Skeletal muscle tissue (tissue), 4 donors: Measurements from ENCODE around the gene ORC1. TPM values are rescaled to one million over a fixed set of nuclear protein-coding genes. Genes with fewer than 3 reads are reported as not detected.

Experiments used
- H3K27ac ChIP-seq: one replicate; pipeline ENCODE4 v1.7.0; 2013; ENCODE audit warnings: mild to moderate bottlenecking, low read depth, low read length, inconsistent platforms
- H3K27me3 ChIP-seq, 3 donors: one replicate each; pipeline ENCODE4 v1.7.0; 2013; ENCODE audit warnings: low read length in 3 of 3; ENCODE audit not compliant: control insufficient read depth in 3 of 3, insufficient read depth in 3 of 3
- H3K36me3 ChIP-seq, 3 donors: one replicate each; pipeline ENCODE4 v1.7.0; 2013; ENCODE audit warnings: low read length in 3 of 3; ENCODE audit not compliant: control insufficient read depth in 3 of 3, insufficient read depth in 3 of 3
- H3K4me1 ChIP-seq, 3 donors: one replicate each; pipeline ENCODE4 v1.7.0; 2013; ENCODE audit warnings: low read length in 3 of 3, mild to moderate bottlenecking in 3 of 3; ENCODE audit not compliant: control insufficient read depth in 3 of 3, insufficient read depth in 3 of 3
- H3K4me3 ChIP-seq, 3 donors: one replicate each; pipeline ENCODE4 v1.7.0; 2013; ENCODE audit warnings: low read length in 3 of 3
- H3K9ac ChIP-seq, 3 donors: one replicate each; pipeline ENCODE4 v1.7.0; 2013; ENCODE audit warnings: low read length in 3 of 3, mild to moderate bottlenecking in 3 of 3, moderate library complexity in 2 of 3, low read depth in 1 of 3
- H3K9me3 ChIP-seq, 3 donors: one replicate each; pipeline ENCODE4 v1.7.0; 2013; ENCODE audit warnings: low read length in 3 of 3; ENCODE audit not compliant: control insufficient read depth in 3 of 3
- total RNA-seq: library from RNA; depleted of rRNA; stranded (reverse); fragments of >200 nt; gene quantifications from one replicate; pipeline ENCODE4 v1.2.3, GENCODE V29; 2014
- donor health status: Osteomylitis.

ORC1 gene
- total RNA-seq, 1 donor from 2014 or later: 1.6 TPM

GRCh38 chr1:52365071-52365745, 39.0 kb downstream of the ORC1 start:
- Histone ChIP-seq H3K9ac (peak overlapping the region; percentile 91 to 97 (median 96)), H3K4me1 (peaks cover 10 to 18% (median 16%) of the 10 kb centered on the region in 3 donors), H3K36me3 (peaks cover 26 to 35% (median 33%) of the 10 kb centered on the region in 3 donors), H3K4me3 (peak overlapping the region; percentile 82 to 95 (median 93)), H3K27ac (peak overlapping the region; percentile 98), H3K9me3 (no peaks in the 10 kb centered on the region), H3K27me3 (no peaks in the 10 kb centered on the region)

DNA sequence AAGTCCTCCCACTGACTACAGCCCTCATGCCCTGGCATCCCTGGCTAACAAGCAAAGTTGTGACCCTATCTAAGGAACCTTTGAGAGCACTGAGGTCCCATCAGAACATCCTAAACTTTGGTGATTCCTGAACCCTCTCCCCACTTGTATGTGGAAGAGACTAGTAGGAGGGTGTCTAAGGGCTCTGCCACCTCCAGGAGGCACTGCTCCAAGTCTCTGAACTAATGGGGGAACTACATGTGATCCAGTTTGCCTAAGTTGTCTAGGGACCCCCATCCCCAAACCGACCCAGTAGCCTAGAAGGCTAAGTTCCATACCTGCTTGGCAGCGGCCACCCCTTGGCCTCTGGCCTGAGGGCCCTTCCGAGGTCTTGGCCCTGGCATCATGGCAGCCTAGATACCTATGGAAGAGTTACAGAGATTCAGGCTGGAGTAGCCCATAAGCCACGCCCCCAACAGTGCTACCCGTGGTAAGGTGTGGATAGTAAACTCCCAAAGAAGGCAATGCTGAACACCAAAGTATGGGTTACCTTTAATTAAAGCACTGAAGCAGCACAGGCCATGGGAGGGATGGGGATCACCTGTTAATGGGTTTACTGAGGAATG, 39.9 kb downstream of the ORC1 start:
- H3K4me1 ChIP-seq: peaks cover 10 to 18% (median 16%) of the 10 kb centered on the region in 3 donors
- peak overlapping the region; percentile 82 to 95 (median 93) for H3K4me3 ChIP-seq
- H3K36me3 ChIP-seq: peaks cover 35 to 44% (median 42%) of the 10 kb centered on the region in 3 donors
- H3K27me3 ChIP-seq: no peaks in the 10 kb centered on the region
- peak overlapping the region in 2 of 3 donors; percentile 5 to 47 for H3K9ac ChIP-seq
- H3K9me3 ChIP-seq: no peaks in the 10 kb centered on the region
- peak overlapping the region; percentile 98 for H3K27ac ChIP-seq

GRCh38 chr1:52360595-52360968, 43.6 kb downstream of the ORC1 start:
- Histone ChIP-seq H3K27me3 (no peaks in the 10 kb centered on the region), H3K4me3 (no peak overlapping the region), H3K4me1 (peaks cover 10 to 16% (median 16%) of the 10 kb centered on the region in 3 donors), H3K27ac (no peak overlapping the region), H3K9me3 (no peaks in the 10 kb centered on the region), H3K36me3 (peaks cover 73 to 81% (median 79%) of the 10 kb centered on the region in 3 donors), H3K9ac (no peak overlapping the region)

DNA sequence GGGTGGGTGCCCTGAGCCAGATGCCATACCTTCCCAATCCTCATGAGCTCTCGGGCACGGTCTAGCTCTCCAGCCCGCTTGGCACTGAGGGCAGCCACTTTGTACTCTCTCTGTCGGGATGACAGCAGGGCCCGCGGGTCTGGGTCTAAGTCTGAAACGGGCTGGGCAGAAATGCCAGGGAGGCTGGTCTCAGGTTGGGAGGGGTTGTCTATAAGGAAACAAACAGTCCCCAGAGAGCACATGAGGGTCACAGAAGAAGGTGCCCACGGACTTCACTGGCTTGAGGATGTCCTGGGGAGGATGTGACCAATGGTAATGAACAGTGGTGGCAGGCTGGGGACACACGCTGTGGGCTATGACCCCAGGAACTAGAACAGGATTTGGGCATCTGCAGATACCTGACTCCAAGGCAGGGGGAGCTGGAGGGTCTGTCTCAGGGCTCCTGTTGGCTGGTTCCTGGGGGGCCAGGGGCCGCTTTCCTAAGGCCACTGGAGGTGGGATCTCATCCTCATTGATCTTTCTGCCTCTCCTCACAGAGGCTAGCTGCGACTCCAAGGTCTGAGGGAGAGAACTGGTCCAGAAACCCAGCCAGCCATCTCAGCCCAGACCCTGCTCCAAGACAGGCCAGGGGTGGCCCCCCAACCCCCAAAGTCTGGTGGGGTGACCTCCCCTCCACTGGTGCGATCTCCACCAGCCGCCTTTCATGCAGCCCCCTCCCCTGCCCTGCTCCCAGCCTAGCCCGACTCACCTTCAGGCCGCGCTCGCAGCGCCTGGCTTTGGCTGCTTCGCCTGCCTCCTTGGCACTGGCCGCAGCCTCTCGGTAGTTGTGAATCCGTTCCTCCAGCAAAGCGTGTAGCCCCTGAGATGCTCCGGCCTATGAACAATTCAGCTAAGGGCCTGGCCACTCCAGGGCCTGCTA, 44.3 kb downstream of the ORC1 start:
- H3K27ac ChIP-seq: no peak overlapping the region
- H3K9ac ChIP-seq: no peak overlapping the region
- no peaks in the 10 kb centered on the region for H3K9me3 ChIP-seq
- no peaks in the 10 kb centered on the region for H3K27me3 ChIP-seq
- peaks cover 79 to 88% (median 86%) of the 10 kb centered on the region in 3 donors for H3K36me3 ChIP-seq
- peaks cover 6 to 10% (median 10%) of the 10 kb centered on the region in 3 donors for H3K4me1 ChIP-seq
- no peak overlapping the region for H3K4me3 ChIP-seq

DNA sequence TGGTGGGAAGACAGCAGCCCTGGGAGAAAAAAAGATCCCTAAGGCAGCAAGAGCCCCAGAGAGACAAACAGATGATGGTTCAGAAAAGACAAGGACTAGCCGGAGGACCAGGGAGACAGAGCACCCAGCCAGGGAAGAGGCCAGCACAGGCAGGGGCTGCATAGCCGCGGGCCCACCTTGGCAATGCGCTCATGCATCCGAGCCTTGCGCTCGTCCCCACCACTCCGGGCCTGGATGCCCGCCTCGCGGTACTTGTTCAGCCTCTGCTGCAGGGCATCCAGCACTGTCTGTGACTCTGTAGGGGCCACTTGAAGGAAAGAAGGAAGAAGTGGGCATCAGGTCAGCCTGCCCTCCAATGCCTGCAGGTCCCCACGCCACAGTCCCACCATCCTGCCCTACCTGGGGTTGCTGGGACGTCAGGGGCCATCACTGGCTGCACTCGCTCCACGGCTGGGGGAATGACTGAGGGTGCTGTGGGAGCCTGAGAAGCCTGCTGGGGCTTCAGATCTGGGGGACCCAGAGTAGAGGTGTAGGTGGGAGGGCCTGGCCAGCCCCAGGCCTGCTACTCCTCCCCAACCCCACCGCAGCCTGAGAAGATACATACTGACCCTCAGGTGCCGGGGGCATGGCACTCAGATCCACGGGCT, 45.2 kb downstream of the ORC1 start:
- H3K27me3 ChIP-seq: no peaks in the 10 kb centered on the region
- H3K9me3 ChIP-seq: no peaks in the 10 kb centered on the region
- peaks cover 0 to under 1% (median under 1%) of the 10 kb centered on the region in 3 donors for H3K4me1 ChIP-seq
- H3K27ac ChIP-seq: no peak overlapping the region
- H3K9ac ChIP-seq: no peak overlapping the region
- H3K4me3 ChIP-seq: no peak overlapping the region
- peaks cover 89 to 93% (median 90%) of the 10 kb centered on the region in 3 donors for H3K36me3 ChIP-seq

DNA sequence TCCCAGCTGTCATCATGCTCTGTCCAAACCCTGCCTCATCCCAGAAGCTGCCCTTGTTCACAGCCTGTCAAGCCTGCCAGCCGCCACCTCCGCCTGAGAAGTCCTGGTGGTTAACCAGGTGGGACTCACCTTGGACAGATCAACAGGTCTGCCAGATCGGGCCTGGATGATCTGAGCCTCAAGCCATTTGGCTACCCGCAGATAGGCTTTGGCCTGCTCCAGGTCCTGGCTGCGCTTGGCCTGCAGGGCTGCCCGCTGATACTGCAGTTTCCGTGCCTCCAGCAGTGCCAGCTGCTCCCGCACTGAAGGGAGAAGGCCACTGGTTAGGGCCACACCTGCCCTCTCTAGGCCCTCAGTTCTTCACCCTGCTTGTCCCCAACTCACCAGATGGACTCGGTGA, 46.8 kb downstream of the ORC1 start:
- Histone ChIP-seq H3K9me3 (no peaks in the 10 kb centered on the region), H3K9ac (no peak overlapping the region), H3K27ac (no peak overlapping the region), H3K4me1 (no peaks in the 10 kb centered on the region), H3K27me3 (no peaks in the 10 kb centered on the region), H3K36me3 (peaks cover 99% of the 10 kb centered on the region in 3 donors), H3K4me3 (no peak overlapping the region)

DNA sequence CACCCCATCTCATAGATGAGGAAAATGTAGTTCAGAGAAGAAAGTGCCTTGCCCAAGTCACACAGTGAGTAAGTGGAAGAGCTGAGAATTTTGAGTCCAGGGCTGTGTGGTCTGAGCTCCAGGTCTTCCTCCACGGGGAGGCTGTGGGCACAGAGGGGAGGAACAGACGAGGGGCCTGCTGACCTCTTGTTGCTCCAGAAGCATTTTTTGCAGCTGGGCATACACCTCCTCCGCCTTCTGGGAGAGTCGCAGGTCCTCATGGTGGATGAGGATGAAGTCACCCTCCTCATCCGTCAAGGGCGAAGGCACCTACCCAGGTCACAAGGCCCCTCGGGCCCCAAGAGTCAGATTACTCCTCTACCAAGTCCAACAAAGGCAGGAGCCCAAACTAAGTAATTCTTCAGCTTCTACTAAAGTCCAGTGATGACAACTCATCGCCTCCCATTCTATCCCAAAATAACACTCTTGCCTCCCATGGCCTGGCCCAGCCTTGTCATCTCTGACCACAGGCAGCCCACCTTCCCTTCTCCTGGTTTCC, 47.3 kb downstream of the ORC1 start:
- Histone ChIP-seq H3K4me1 (no peaks in the 10 kb centered on the region), H3K27me3 (no peaks in the 10 kb centered on the region), H3K9me3 (no peaks in the 10 kb centered on the region), H3K36me3 (peaks cover 93 to 98% (median 94%) of the 10 kb centered on the region in 3 donors), H3K4me3 (no peak overlapping the region), H3K9ac (no peak overlapping the region), H3K27ac (no peak overlapping the region)

GRCh38 chr1:52355847-52356505, 48.2 kb downstream of the ORC1 start:
- no peak overlapping the region for H3K4me3 ChIP-seq
- peaks cover 84 to 89% (median 86%) of the 10 kb centered on the region in 3 donors for H3K36me3 ChIP-seq
- no peak overlapping the region for H3K9ac ChIP-seq
- no peak overlapping the region for H3K27ac ChIP-seq
- H3K9me3 ChIP-seq: no peaks in the 10 kb centered on the region
- no peaks in the 10 kb centered on the region for H3K4me1 ChIP-seq
- H3K27me3 ChIP-seq: no peaks in the 10 kb centered on the region

DNA sequence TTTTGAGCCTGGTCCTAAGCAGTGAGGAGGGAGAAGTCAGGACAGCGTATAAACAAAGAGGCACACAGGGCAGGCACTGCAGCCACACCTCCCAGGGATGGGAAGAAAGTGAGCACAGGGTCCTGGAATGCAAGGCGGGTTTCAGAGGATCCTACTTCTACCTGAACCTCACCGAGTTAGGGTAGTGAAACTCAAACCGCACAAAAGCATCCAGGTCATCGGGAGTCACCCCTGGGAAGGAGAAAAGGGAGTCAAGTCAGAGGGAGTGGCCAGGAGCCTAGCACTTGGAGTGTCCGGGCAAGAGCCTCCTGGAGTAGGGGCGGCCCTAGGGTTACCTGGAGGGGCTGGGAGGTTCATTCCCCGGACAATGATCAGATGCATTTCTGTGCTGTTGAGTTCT, 48.8 kb downstream of the ORC1 start:
- Histone ChIP-seq H3K4me1 (no peaks in the 10 kb centered on the region), H3K9ac (no peak overlapping the region), H3K4me3 (no peak overlapping the region), H3K27ac (no peak overlapping the region), H3K27me3 (no peaks in the 10 kb centered on the region), H3K9me3 (no peaks in the 10 kb centered on the region), H3K36me3 (peaks cover 79 to 84% (median 83%) of the 10 kb centered on the region in 3 donors)
